ENCODE data around the gene HGD. TPM values are rescaled to one million over a fixed set of nuclear protein-coding genes. Genes with fewer than 3 reads are reported as not detected.

Gene HGD
- total RNA-seq, 2 donors from 2014 or later: 47.1 to 104 TPM

DNA sequence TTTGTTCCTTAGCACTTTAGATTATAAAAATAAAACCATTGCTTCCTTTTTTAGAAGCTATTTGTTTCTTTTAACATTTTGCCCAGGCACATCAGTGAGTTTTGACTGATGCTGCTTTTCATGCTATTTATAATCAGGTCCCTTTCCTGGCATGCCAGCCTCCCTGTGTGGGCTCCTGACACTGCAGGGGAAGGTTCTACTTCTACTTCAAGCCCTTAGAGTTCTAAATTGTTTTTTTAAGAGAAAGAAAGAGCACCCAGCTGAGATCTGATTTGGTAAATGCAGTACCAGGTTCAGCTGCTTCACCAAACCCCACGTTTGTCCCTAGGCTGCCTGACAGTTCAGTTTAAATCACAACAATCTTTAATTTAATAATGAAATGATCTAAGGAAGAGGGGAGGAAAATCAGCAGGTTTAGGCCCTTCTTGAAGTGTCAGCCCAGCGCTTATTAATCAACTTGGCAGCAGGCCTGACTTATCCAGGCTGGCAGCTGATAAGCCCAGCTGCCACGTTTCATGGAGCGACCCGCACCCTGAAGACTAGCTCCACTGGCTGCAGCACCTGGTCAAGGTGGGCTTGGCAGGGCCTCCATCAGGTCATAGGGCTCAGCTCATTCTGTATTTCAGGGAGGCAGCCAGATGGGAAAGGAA lies 29.0 kb downstream of the HGD start:
- Histone ChIP-seq H3K4me1 (replicated peaks) (no peaks in the 10 kb centered on the region), H3K9me3 (no peaks in the 10 kb centered on the region), H3K27ac (no peak overlapping the region), H3K4me3 (no peak overlapping the region), H3K27me3 (replicated peaks; ENCODE audit: insufficient read depth) (no peaks in the 10 kb centered on the region), H3K36me3 (no peaks in the 10 kb centered on the region)
- intact Hi-C loops (cut with DNase I): no loop called here
- DNase-seq (ENCODE audit: low spot score): no peak
- WGBS: 73% methylated on average over 5 of the region's 5 CpGs
- TF ChIP-seq CTCF (IDR thresholded peaks at IDR 0.05) (no peak), POLR2A (IDR thresholded peaks at IDR 0.05) (no peak), POLR2AphosphoS5 (IDR thresholded peaks at IDR 0.05) (no peak)

- Histone ChIP-seq H3K4me3 (no peak overlapping the region), H3K27ac (no peak overlapping the region), H3K4me1 (replicated peaks) (no peaks in the 10 kb centered on the region), H3K27me3 (replicated peaks; ENCODE audit: insufficient read depth) (no peaks in the 10 kb centered on the region), H3K9me3 (no peaks in the 10 kb centered on the region), H3K36me3 (no peaks in the 10 kb centered on the region)
- WGBS: 83% methylated on average over 3 of the region's 3 CpGs
- DNase-seq (ENCODE audit: low spot score): no peak
- intact Hi-C loops (cut with DNase I): no loop called here
- no peak for TF ChIP-seq POLR2AphosphoS5 (IDR thresholded peaks at IDR 0.05)
- TF ChIP-seq POLR2A (IDR thresholded peaks at IDR 0.05): no peak
- no peak for TF ChIP-seq CTCF (IDR thresholded peaks at IDR 0.05)
Observed at GRCh38 chr3:120652281-120652680, 29.8 kb downstream of the HGD start.

- no peaks in the 10 kb centered on the region for H3K36me3 ChIP-seq
- H3K27ac ChIP-seq: no peak overlapping the region
- no peaks in the 10 kb centered on the region for H3K9me3 ChIP-seq
- DNase-seq (ENCODE audit: low spot score): no peak
- no peaks in the 10 kb centered on the region for H3K4me1 ChIP-seq (replicated peaks)
- no peaks in the 10 kb centered on the region for H3K27me3 ChIP-seq (replicated peaks; ENCODE audit: insufficient read depth)
- intact Hi-C loops (cut with DNase I): no loop called here
- WGBS: 84% methylated on average over 2 of the region's 2 CpGs
- H3K4me3 ChIP-seq: no peak overlapping the region
- no peak for TF ChIP-seq POLR2A (IDR thresholded peaks at IDR 0.05)
Observed at GRCh38 chr3:120650311-120650710, 31.7 kb downstream of the HGD start.

GRCh38 chr3:120649830-120650233 lies 32.2 kb downstream of the HGD start:
- Histone ChIP-seq H3K27me3 (replicated peaks; ENCODE audit: insufficient read depth) (no peaks in the 10 kb centered on the region), H3K9me3 (no peaks in the 10 kb centered on the region), H3K4me1 (replicated peaks) (no peaks in the 10 kb centered on the region), H3K36me3 (no peaks in the 10 kb centered on the region), H3K4me3 (no peak overlapping the region), H3K27ac (no peak overlapping the region)
- no peak for TF ChIP-seq POLR2A (IDR thresholded peaks at IDR 0.05)
- no peak for TF ChIP-seq CTCF (IDR thresholded peaks at IDR 0.05)
- no peak for TF ChIP-seq POLR2AphosphoS5 (IDR thresholded peaks at IDR 0.05)
- DNase-seq (ENCODE audit: low spot score): no peak
- WGBS: 60% methylated on average over 3 of the region's 3 CpGs
- intact Hi-C loops (cut with DNase I): no loop called here

DNA sequence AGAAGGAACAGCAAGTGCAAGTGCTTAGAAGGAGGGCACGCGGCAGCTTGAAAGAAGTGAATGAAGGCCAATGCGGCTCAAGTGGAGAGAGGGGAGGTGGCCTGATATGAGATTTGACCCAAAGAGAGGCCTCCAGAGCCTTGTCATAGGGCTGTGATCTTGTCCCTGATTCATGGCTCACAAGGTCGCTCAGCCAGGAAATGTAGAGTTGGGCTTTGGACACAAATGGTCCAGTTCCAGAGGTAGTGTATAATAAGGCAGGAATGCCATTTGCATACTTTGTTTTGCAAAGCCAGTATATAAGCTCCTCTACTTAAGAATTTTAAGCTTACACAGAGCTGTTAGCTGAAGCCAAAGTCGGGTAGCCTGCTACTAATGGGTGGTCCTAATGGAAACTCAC lies 33.7 kb downstream of the HGD start:
- Histone ChIP-seq H3K27ac (no peak overlapping the region), H3K36me3 (no peaks in the 10 kb centered on the region), H3K9me3 (no peaks in the 10 kb centered on the region), H3K4me1 (replicated peaks) (no peaks in the 10 kb centered on the region), H3K27me3 (replicated peaks; ENCODE audit: insufficient read depth) (no peaks in the 10 kb centered on the region), H3K4me3 (no peak overlapping the region)
- WGBS: 93% methylated on average over 5 of the region's 5 CpGs
- TF ChIP-seq POLR2A (IDR thresholded peaks at IDR 0.05): no peak
- no peak for TF ChIP-seq CTCF (IDR thresholded peaks at IDR 0.05)
- no peak for TF ChIP-seq POLR2AphosphoS5 (IDR thresholded peaks at IDR 0.05)
- intact Hi-C loops (cut with DNase I): no loop called here
- DNase-seq (ENCODE audit: low spot score): no peak
